ENCODE results near the gene AHRR. TPM values are rescaled to one million over a fixed set of nuclear protein-coding genes. Genes with fewer than 3 reads are reported as not detected.

The AHRR gene
- total RNA-seq, 1 donor from 2014 or later: 10.5 TPM

GRCh38 chr5:442335-443238, 121.1 kb downstream of the AHRR start, which contains the start of gene EXOC3:
Gene EXOC3, plus strand, starts transcription at chr5:443176. Its CDS starts 3,030 bp downstream, at chr5:446206.
- Histone ChIP-seq H3K4me3 (ENCODE audit: insufficient read depth, low read depth, low read length) (peak within 1 kb of the TSS; percentile 98), H3K4me2 (ENCODE audit: low read length) (peak within 1 kb of the TSS; percentile 99), H3K9ac (ENCODE audit: low read length) (peak within 1 kb of the TSS; percentile 93), H3K79me2 (ENCODE audit: insufficient read depth, low read length) (peaks cover 46% of the 10 kb centered on the region), H2AFZ (ENCODE audit: low read depth, low read length) (peak within 1 kb of the TSS; percentile 79), H3K4me1 (ENCODE audit: insufficient read depth, low read length) (peaks cover 16% of the 10 kb centered on the region), H3K9me3 (ENCODE audit: insufficient read depth, low read depth, low read length) (no peaks in the 10 kb centered on the region), H3K27me3 (ENCODE audit: insufficient read depth, low read length) (no peaks in the 10 kb centered on the region), H4K20me1 (ENCODE audit: insufficient read depth, low read length) (peaks cover 24% of the 10 kb centered on the region), H3K27ac (ENCODE audit: low read depth, low read length) (peak within 1 kb of the TSS; percentile 79), H3K36me3 (ENCODE audit: insufficient read depth, low read length) (peaks cover 6% of the 10 kb centered on the region)
- TF ChIP-seq CTCF (IDR thresholded peaks at IDR 0.05; ENCODE audit: insufficient read depth, low read depth, low read length) (no peak), EZH2 (IDR thresholded peaks at IDR 0.05; ENCODE audit: insufficient read depth, low read length) (no peak)
- Mint-ChIP-seq H3K4me1 (ENCODE audit: low read depth, unreplicated experiment) (peaks cover 11% of the 10 kb centered on the region), H3K36me3 (ENCODE audit: low read depth, unreplicated experiment) (peaks cover 5% of the 10 kb centered on the region), H3K27ac (ENCODE audit: unreplicated experiment) (peak within 1 kb of the TSS; percentile 80), H3K9me3 (ENCODE audit: unreplicated experiment) (no peaks in the 10 kb centered on the region), H3K4me3 (ENCODE audit: unreplicated experiment) (peak within 1 kb of the TSS; percentile 98), H3K27me3 (ENCODE audit: low read depth, unreplicated experiment) (no peaks in the 10 kb centered on the region)
- peak; percentile 38 for DNase-seq (ENCODE audit: low read depth)
- no peak for FAIRE-seq

- peaks cover 52% of the 10 kb centered on the region for H3K79me2 ChIP-seq (ENCODE audit: insufficient read depth, low read length)
- no peak for DNase-seq (ENCODE audit: low read depth)
Measured at GRCh38 chr5:443239-444151, 122.0 kb downstream of the AHRR start.

More at GRCh38 chr5:443239-444151, 122.0 kb downstream of the AHRR start:
- Histone ChIP-seq H3K9me3 (ENCODE audit: insufficient read depth, low read depth, low read length) (no peaks in the 10 kb centered on the region), H3K27ac (ENCODE audit: low read depth, low read length) (peak overlapping the region; percentile 31), H3K27me3 (ENCODE audit: insufficient read depth, low read length) (no peaks in the 10 kb centered on the region), H3K4me1 (ENCODE audit: insufficient read depth, low read length) (peaks cover 16% of the 10 kb centered on the region), H3K9ac (ENCODE audit: low read length) (peak overlapping the region; percentile 93), H3K4me2 (ENCODE audit: low read length) (peak overlapping the region; percentile 99), H4K20me1 (ENCODE audit: insufficient read depth, low read length) (peaks cover 33% of the 10 kb centered on the region), H3K36me3 (ENCODE audit: insufficient read depth, low read length) (peaks cover 14% of the 10 kb centered on the region), H3K4me3 (ENCODE audit: insufficient read depth, low read depth, low read length) (peak overlapping the region; percentile 98), H2AFZ (ENCODE audit: low read depth, low read length) (peak overlapping the region; percentile 74)
- no peak for FAIRE-seq
- Mint-ChIP-seq H3K27me3 (ENCODE audit: low read depth, unreplicated experiment) (no peaks in the 10 kb centered on the region), H3K36me3 (ENCODE audit: low read depth, unreplicated experiment) (peaks cover 7% of the 10 kb centered on the region), H3K4me3 (ENCODE audit: unreplicated experiment) (peak overlapping the region; percentile 98), H3K27ac (ENCODE audit: unreplicated experiment) (no peak overlapping the region), H3K4me1 (ENCODE audit: low read depth, unreplicated experiment) (peaks cover 11% of the 10 kb centered on the region), H3K9me3 (ENCODE audit: unreplicated experiment) (no peaks in the 10 kb centered on the region)
- no peak for TF ChIP-seq CTCF (IDR thresholded peaks at IDR 0.05; ENCODE audit: insufficient read depth, low read depth, low read length)
- no peak for TF ChIP-seq EZH2 (IDR thresholded peaks at IDR 0.05; ENCODE audit: insufficient read depth, low read length)
